Chondrocyte (in vitro differentiated cells): ENCODE data around the gene PLB1. TPM values are rescaled to one million over a fixed set of nuclear protein-coding genes. Genes with fewer than 3 reads are reported as not detected.

Experiments
- DNase-seq: peaks from one replicate; pipeline ENCODE4 v3.0.0; 2021; ENCODE audit warnings: mixed read lengths, low spot score
- H3K27ac Mint-ChIP-seq: one replicate; pipeline ENCODE4 v1.8.0; 2021; ENCODE audit warnings: mild to moderate bottlenecking, moderate library complexity, mixed read lengths; ENCODE audit not compliant: unreplicated experiment
- H3K27me3 Mint-ChIP-seq: 2 replicates; pipeline ENCODE4 v1.8.0; 2021; ENCODE audit warnings: low read depth, mixed read lengths
- H3K36me3 Mint-ChIP-seq: 2 replicates; pipeline ENCODE4 v1.8.0; 2021; ENCODE audit warnings: low read depth, mixed read lengths
- H3K4me1 Mint-ChIP-seq: 2 replicates; pipeline ENCODE4 v1.8.0; 2021; ENCODE audit warnings: low read depth, mild to moderate bottlenecking, mixed read lengths
- H3K4me3 Mint-ChIP-seq: one replicate; pipeline ENCODE4 v1.8.0; 2021; ENCODE audit warnings: mild to moderate bottlenecking, moderate library complexity, mixed read lengths; ENCODE audit not compliant: unreplicated experiment
- H3K9me3 Mint-ChIP-seq: 2 replicates; pipeline ENCODE4 v1.8.0; 2021; ENCODE audit warnings: low read depth, mixed read lengths
- CTCF ChIP-seq: fragments of 200-600 bp; sonication (generic); IDR thresholded peaks from 2 replicates; pipeline ENCODE4 v1.5.0; 2021; ENCODE audit warnings: antibody characterized with exemption, mild to moderate bottlenecking, moderate library complexity
- total RNA-seq: library from RNA; stranded (reverse); gene quantifications from 3 replicates; pipeline ENCODE4 v1.2.1, GENCODE V29; 2021

PLB1 gene
- total RNA-seq, 1 donor from 2014 or later: 4.4 TPM

GRCh38 chr2:28659127-28659526 is 163.3 kb downstream of the PLB1 start:
- H3K4me1 Mint-ChIP-seq: peaks cover 80% of the 10 kb centered on the region
- no peaks in the 10 kb centered on the region for H3K36me3 Mint-ChIP-seq
- no peak overlapping the region for H3K4me3 Mint-ChIP-seq
- H3K27ac Mint-ChIP-seq: no peak overlapping the region
- no peak for TF ChIP-seq CTCF
- no peaks in the 10 kb centered on the region for H3K9me3 Mint-ChIP-seq
- no peak for DNase-seq
- H3K27me3 Mint-ChIP-seq: no peaks in the 10 kb centered on the region

GRCh38 chr2:28661589-28662001 is 165.7 kb downstream of the PLB1 start:
- peak overlapping the region; percentile 95 for H3K27ac Mint-ChIP-seq
- no peak for DNase-seq
- H3K4me3 Mint-ChIP-seq: no peak overlapping the region
- H3K36me3 Mint-ChIP-seq: no peaks in the 10 kb centered on the region
- H3K27me3 Mint-ChIP-seq: no peaks in the 10 kb centered on the region
- peak; percentile 17 for TF ChIP-seq CTCF
- peaks cover 88% of the 10 kb centered on the region for H3K4me1 Mint-ChIP-seq
- no peaks in the 10 kb centered on the region for H3K9me3 Mint-ChIP-seq

GRCh38 chr2:28662044-28662443 is 166.2 kb downstream of the PLB1 start:
- H3K27me3 Mint-ChIP-seq: no peaks in the 10 kb centered on the region
- peaks cover 90% of the 10 kb centered on the region for H3K4me1 Mint-ChIP-seq
- H3K4me3 Mint-ChIP-seq: no peak overlapping the region
- peak overlapping the region; percentile 95 for H3K27ac Mint-ChIP-seq
- H3K36me3 Mint-ChIP-seq: no peaks in the 10 kb centered on the region
- no peaks in the 10 kb centered on the region for H3K9me3 Mint-ChIP-seq
- DNase-seq: no peak
- TF ChIP-seq CTCF: no peak

- H3K9me3 Mint-ChIP-seq: no peaks in the 10 kb centered on the region
- H3K27ac Mint-ChIP-seq: peak overlapping the region; percentile 95
- no peak overlapping the region for H3K4me3 Mint-ChIP-seq
These were observed 166.8 kb downstream of the PLB1 start for GRCh38 chr2:28662468-28663181.

GRCh38 chr2:28663359-28663758 is 167.5 kb downstream of the PLB1 start:
- Mint-ChIP-seq H3K9me3 (no peaks in the 10 kb centered on the region), H3K4me1 (peaks cover 81% of the 10 kb centered on the region), H3K27ac (peak overlapping the region; percentile 95), H3K27me3 (no peaks in the 10 kb centered on the region), H3K4me3 (no peak overlapping the region), H3K36me3 (no peaks in the 10 kb centered on the region)
- DNase-seq: no peak
- TF ChIP-seq CTCF: peak; percentile 72

More at GRCh38 chr2:28662468-28663181, 166.8 kb downstream of the PLB1 start:
- H3K36me3 Mint-ChIP-seq: no peaks in the 10 kb centered on the region
- no peak for TF ChIP-seq CTCF
- DNase-seq: no peak
- no peaks in the 10 kb centered on the region for H3K27me3 Mint-ChIP-seq
- peaks cover 87% of the 10 kb centered on the region for H3K4me1 Mint-ChIP-seq
